GM19193 (cell line): ENCODE results near the gene KRT78.

Experiments
- POLR2A ChIP-seq: IDR thresholded peaks from 4 replicates; pipeline ENCODE4 v1.6.1; 2011; ENCODE audit not compliant: insufficient read depth, insufficient read length; ENCODE audit errors: extremely low read depth

The KRT78 gene

DNA sequence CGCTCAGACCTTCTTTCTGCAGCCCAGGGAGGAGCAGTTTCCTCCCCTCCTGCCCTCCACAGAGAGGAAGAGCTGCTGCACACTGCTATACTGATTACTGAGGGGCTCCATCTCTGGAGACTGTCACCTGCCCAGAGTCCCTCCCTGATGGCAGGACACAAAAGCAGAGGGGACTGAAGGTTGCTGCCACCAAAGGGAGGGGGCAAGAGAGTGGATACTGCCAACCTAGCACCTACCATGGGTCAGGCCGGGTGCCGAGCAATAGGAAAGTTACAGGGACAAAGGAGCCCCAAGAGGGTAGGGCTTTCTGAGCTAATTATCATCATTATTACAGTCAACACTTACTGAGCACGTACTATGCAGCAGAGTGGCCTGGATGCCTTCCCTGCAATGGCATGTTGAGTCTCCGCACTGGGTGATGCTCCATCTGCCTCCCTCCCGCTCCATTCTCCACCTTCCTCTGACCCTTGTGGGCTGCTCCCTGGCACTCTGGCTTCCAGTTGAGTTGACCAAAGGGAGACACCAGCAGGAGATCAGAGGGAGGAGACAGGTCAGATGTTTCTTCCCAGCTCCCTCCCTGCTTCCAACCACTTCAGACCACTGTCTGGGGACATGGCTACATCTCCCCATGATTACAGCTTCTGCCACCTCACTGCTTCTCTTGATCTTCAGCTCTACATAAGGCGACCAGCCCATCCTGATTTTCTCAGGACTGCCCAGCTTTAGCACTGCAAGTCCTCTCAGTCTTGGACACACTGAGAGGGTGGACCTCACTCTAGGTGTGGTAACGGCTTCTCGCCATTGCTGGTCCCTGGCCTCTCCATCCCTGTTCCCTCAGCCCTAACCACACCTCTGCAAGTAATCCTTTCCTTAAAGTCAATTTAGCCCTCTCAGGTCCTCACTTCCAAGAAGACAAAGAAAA is 12.0 kb downstream of the KRT78 start:
- TF ChIP-seq POLR2A, result no peak

DNA sequence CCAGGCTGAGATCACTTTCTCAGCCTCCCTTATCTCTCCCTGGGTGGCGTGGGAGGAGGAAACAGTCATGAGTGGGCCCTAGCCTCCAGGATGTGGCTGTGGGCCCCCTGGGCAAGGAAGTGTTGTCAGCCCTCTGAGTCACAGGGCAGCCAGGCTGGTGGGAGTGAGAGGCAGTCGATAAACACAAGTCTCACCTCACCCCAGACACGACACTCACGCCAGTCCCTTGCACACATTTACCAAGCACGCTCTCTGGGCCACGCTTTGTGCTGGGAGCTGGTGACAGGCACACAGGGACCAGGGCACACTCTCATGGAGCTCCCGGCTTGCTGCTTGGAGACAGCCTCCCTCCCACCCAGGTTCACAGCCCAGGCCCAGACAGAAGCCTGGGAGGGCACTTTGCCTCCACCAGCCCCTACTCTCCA is 12.7 kb downstream of the KRT78 start:
- no peak for TF ChIP-seq POLR2A

DNA sequence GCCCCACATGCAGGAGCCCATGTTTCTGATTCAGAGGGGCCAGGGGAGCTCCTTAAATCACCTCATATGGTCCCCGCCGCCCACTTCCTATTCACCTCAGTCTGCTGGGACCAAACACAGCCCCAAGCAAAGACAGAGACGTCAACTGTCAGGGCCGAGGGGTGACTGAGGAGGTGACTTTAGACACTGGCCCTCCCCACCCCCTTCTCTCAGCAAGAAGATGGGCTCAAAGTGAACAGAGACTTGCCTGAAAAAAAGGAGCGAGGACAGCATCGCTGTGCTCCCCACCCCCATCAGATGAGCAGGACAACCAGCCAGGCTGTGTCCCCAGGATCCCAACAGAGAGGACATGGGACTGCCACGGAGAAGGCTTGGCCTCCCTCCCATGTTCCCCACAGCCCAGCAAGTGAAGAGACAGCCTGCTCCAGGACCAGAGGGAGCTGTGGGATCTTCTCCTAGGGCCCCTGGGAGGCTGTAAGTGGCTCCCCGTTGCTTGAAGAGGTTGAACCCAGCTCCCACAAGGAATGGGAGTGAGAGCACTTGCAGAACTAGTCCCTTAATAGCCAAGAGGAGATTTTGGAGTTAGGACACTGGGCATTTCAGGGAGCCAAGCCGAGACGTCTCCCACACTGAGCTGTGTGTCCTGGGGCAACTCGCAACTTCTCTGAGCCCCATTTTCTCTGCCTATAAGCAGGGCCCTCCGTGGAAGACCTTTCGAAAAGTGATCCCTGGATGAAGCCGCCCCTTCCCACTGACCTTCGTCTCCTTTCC is 13.3 kb downstream of the KRT78 start:
- TF ChIP-seq POLR2A, result no peak

DNA sequence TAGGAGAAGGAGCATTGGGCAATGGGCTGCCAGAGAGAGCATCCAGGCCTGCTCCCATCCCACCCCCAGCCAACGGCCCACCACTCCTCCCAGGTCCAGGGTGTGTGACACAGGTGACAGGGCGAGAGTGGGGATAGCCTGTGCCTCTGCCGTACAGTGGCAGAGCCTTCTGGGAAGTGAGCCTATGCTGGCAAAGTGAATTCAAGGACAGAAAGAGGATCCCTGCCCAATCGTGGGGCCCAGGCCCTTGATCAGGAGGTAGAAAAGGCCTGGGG is 14.1 kb downstream of the KRT78 start:
- TF ChIP-seq POLR2A, result no peak

DNA sequence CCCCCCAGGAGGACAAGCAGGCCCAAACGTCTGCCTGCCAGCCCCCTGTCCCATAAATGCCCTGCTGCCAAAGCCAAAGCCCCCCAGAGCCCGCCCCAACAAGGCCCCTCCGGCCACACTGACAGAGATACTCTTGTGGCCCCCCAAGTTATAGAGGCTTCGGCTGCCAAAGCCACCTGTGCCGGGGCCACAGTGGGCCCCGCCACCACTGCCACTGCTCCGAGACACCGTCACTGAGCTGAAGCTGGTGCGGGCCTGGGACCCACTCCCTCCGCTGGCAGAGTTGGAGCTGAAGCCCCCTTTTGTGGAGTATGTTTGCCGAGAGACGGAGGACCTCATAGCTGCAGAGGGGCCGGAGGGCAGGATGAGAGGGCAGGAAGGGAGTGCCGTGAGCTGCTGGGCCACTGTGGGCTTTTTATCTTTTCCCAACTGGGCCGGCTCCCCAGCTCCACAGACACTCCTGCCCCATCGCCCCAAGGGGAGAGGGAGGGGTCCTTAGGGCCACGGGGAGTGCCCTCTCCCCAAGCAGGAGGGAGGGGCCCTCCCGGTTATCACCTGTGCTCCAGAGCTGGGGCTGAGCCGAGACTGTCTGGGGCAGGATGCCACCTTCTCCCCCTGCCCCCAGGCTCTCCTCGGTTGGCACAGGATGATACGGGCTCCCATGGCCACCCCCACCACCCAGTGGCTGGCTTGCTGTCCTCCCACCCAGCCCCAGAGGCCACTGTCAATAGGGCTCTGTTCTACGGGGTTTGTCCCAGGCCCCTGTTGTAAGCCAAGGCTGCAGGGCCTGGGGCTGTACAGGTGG is 14.7 kb downstream of the KRT78 start, which contains the start of gene KRT79:
Gene KRT79, minus strand, starts transcription at position 390 of the 805 bp plus-strand sequence. Its CDS starts 51 bp downstream, at position 339.
- TF ChIP-seq POLR2A, result no peak

DNA sequence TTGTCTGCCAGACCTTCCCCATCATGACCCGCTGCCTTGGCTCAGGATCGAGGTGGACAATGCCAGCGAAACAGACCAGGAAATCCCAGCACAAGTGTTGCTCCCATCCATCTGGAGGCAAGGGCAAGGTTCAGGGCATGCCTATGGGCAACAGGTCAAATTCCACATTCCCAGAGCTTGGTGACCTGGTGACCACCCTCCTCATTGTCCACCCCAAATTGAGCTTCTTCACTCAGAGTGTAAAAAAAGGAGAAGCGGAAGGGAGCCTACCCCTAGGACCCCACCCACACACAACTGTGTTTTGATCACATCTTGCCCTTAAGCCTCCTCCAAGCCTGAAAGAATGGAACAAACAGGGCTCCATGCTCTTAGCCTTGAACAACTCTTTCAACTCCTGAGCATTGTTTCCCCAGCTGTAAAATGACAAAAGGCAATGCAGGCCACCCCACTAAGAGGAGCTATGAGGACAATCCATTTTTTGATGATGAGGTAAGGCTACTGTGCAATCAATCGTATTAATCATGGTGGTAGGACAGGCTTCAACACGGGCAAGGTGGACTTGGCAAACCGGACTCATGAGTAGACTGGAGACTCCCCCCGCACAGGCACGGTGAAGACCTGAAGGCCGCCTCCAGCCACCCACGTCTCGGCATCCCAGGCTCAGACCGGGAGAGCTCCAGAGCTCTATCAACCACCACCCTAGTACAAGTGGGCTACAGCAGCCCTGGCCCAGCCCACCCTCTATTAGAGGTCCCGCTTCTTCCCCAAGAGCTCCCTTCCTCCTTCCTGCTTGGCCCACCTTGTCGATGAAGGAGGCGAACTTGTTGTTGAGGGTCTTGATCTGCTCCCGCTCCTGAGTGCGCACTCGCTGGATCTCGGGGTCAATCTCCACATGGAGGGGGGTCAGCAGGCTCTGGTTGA is 15.5 kb downstream of the KRT78 start:
- TF ChIP-seq POLR2A, result no peak

DNA sequence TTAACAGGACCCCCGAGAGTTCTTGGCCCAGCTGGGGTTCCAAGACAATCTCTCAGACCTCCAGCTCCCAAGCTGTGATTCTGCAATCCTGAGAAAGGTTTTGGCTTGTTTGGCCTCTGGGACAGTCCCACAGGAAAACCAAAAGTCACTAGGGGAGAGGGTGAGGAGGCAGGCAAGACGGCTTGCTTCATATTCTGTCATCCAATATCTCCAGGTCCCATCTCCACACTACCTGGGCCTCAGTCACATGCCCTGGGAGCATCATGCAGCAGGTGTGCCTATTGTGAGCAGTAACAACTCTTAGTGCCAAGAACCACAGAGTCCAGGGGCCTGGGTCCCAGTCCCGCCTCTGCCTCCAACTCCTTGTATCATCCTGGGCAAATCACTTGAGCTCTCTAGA is 16.3 kb downstream of the KRT78 start:
- TF ChIP-seq POLR2A, result no peak

DNA sequence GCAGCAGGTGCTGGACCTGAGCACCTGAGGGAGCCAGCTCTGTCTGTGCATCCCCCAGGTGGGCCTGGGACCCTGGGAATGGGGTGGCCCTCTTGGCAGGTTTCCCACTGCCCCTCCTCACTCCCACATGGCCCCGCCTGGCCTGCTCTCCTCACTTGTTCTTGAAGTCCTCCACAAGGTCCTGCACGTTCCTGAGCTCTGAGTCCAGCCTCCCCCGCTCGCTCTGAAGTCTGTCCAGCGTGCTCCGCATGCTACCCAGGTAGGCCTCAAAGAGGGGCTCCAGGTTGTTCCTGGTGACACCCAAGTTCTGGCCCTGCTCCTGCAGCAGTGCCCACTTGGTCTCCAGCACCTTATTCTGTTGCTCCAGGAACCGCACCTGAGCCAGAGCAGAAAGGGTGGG is 17.5 kb downstream of the KRT78 start:
- TF ChIP-seq POLR2A, result no peak

DNA sequence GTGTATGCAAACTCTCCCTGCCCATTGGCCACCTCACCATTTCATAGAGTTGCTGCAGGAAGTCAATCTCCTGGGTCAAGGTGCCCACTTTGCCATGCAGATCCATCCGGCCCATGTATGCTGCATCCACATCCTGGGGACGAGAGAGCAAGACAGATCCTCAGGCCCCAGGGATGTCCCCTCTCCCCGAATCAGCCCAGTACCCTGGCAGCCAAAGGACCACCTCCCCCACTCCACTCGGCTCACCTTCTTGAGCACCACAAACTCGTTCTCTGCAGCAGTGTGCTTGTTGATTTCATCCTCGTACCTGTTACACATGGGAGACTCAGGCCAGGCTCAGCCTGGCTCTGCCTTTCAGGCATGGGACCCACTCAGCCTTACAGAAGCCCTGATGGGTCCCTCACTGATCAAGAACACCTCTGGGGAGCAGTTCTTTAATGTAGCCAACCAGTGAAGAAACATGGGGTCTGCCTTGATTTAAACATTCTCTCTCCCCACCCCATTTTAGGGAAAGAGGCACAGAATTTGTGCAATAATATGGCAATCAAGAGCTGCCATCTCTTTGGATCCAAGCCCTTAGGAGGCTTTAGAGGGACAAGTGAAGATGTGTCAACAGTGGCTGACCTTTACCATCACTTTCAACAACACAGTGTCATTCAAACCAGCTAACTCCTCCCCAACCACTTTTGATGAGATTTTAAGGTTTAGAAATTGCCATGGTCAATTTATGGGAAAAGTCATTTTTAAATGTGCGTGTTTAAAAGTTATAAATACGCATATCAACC is 18.6 kb downstream of the KRT78 start:
- no peak for TF ChIP-seq POLR2A

DNA sequence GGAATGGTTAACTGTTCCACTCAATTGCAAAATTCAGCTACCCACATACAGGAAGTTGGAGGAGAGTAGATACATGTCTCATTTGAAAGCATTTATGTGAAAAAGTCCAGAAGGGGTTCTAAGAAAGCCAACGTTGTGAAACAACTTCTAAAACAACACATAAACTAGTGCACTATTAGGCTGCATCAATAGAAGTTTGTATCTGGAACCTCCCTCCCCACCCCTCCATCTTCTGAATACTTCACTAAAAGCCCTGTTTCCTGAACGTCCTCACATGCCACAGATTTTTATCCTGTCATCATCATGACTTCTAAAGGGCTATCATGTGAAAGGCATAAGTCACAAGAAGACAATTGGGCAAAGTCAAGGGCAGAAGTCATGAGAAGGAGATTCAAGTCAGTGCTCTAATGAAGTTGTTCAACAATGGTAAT is 20.2 kb downstream of the KRT78 start:
- TF ChIP-seq POLR2A, result no peak

DNA sequence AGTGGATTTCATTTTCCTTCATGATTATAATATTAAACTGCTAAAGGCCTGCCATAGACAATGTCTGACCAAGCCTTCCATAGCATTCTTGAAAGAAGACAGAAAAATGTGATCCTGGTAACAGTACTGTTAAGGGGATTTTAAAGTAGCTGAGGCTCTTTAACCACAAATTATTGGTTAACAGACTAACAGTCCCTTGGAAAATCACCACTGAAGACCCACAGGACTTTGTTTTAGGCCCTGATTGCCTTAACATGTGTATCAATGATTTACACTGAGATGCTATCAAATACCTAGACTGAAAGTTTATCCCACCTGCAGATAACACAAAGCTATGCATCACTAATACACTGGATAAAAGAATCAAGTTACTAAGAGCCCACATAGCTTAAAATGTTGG is 20.6 kb downstream of the KRT78 start:
- no peak for TF ChIP-seq POLR2A

DNA sequence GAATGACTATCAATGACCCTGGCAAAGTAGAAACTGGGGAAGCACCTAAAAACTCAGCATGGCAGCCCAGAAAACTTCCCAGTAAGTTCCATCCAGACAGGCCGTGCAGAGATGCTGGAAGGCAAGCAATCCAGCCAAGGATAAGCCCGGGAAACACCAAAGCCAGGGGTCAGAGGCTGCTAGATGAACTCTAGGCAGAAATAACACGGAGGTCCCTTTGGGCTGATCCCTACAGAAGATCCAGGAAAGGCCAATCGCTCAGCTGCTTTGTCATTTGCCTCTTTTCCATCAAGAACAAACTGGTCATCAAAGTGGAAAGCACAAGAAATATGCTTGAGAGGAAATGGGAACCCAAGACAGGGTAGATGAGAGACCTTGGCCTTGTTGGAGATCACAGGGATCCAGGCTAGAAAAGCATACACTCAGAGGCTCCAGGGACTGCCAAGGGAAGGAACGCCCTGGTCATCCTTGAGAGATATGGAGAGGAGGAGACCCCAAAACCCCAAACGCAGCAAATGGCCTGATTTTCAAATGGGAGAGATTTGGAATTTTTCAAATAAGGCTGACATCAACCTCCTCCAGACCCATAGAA is 21.2 kb downstream of the KRT78 start:
- no peak for TF ChIP-seq POLR2A
